ENCODE measurements around the gene H1-8.
"Not testable (repeated sequence)": the region's sequence is repeated elsewhere in the genome, so short reads cannot be mapped to it uniquely, and the experiment has no call there.

The H1-8 gene

GRCh38 chr3:129512595-129512994, 30.4 kb upstream of the H1-8 start:
- H3K4me3 ChIP-seq (ENCODE audit: low read depth, low read length): no peak overlapping the region
- TF ChIP-seq, protein P1, sequence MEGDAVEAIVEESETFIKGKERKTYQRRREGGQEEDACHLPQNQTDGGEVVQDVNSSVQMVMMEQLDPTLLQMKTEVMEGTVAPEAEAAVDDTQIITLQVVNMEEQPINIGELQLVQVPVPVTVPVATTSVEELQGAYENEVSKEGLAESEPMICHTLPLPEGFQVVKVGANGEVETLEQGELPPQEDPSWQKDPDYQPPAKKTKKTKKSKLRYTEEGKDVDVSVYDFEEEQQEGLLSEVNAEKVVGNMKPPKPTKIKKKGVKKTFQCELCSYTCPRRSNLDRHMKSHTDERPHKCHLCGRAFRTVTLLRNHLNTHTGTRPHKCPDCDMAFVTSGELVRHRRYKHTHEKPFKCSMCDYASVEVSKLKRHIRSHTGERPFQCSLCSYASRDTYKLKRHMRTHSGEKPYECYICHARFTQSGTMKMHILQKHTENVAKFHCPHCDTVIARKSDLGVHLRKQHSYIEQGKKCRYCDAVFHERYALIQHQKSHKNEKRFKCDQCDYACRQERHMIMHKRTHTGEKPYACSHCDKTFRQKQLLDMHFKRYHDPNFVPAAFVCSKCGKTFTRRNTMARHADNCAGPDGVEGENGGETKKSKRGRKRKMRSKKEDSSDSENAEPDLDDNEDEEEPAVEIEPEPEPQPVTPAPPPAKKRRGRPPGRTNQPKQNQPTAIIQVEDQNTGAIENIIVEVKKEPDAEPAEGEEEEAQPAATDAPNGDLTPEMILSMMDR (IDR thresholded peaks at IDR 0.05; ENCODE audit: low read depth, low read length): no peak

DNA sequence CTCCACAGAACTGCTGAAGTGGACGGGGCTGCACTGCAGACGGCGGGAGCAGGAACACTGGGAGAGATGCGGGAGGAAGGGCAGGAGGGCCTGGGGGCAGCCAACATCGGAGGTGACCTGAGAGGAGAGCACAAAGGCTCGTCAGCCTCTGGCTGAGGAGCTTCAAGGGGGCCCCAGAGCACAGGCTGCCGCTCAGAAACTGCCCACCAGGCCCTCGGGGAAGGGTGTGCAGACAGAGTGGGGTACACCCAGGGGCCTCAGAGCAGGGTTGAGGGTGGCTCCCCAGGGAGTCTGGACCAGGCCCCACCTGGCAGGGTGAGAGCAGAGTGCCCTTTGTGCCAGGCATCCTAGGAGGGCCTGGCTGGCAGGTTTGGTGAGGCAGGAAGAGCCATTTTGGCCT, 29.3 kb upstream of the H1-8 start:
- no peak overlapping the region for H3K4me3 ChIP-seq (ENCODE audit: low read depth, low read length)
- TF ChIP-seq, protein P1 (IDR thresholded peaks at IDR 0.05; ENCODE audit: low read depth, low read length): no peak

DNA sequence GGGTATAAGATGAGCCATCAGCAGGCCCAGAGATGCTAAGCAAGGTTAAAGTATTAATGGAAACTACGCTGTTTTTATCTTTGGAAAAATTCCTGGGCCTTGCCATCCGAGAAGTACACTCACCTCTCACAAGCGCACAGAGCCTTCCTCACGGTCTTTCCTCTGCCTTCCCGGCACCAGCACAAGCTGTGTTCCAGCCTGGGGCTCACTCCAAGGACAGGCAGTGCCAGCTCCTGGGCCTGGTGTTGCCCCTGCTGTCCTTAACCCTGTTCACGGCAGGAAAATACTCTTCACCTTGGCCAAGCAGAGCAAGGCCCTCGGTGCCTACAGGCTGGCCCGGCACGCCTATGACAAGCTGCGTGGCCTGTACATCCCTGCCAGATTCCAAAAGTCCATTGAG, 28.9 kb upstream of the H1-8 start:
- TF ChIP-seq, protein P1 (IDR thresholded peaks at IDR 0.05; ENCODE audit: low read depth, low read length): no peak

GRCh38 chr3:129514563-129514962, 28.4 kb upstream of the H1-8 start:
- no peak overlapping the region for H3K4me3 ChIP-seq (ENCODE audit: low read depth, low read length)
- TF ChIP-seq, protein P1 (IDR thresholded peaks at IDR 0.05; ENCODE audit: low read depth, low read length): no peak

More for the DNA sequence above, 28.9 kb upstream of the H1-8 start:
- H3K4me3 ChIP-seq (ENCODE audit: low read depth, low read length): no peak overlapping the region

GRCh38 chr3:129515108-129515820, 27.7 kb upstream of the H1-8 start:
- not testable (repeated sequence) for H3K4me3 ChIP-seq (ENCODE audit: low read depth, low read length)

DNA sequence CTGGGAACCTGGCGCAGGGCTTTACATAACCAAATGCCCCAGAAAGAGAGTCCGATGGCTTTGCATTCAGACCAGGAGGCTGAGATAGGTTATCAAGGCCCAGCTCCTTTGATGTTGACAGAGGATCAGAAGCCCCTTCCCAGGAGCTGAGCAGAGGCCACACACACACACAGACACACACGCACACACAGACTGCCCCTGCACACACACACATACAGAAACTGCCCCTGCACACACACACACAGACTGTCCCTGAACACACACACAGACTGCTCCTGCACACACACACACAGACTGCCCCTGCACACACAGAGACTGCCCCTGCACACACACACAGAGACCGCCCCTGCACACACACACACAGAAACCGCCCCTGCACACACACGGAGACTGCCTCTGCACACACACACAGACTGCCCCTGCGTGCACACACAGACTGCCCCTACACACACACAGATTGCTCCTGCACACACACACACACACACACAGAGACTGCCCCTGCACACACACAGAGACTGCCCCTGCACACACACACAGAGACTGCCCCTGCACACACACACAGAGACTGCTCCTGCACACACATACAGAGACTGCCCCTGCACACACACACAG, 27.0 kb upstream of the H1-8 start:
- H3K4me3 ChIP-seq (ENCODE audit: low read depth, low read length): not testable (repeated sequence)

DNA sequence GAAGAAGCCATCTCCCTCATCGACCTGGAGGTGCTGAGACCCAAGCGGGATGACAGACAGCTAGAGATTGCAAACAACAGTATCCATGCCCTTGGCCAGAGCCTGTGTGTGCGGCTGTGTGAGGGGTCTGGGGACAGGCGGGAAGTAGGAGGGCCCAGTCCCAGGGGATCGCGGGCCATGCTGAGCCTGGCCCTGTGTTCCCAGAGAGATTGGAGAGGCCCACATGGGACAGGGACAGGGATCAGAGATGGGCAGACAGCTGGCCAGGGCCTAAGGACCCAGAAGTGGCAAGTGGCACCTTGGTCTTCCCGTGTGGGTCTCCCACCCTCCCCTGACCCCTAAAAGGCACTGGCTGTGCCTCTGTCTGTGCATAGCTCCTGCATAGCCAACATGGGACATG, 25.5 kb upstream of the H1-8 start:
- no peak overlapping the region for H3K4me3 ChIP-seq (ENCODE audit: low read depth, low read length)
- TF ChIP-seq, protein P1 (IDR thresholded peaks at IDR 0.05; ENCODE audit: low read depth, low read length): no peak

GRCh38 chr3:129518038-129518561, 24.9 kb upstream of the H1-8 start:
- TF ChIP-seq, protein P1 (IDR thresholded peaks at IDR 0.05; ENCODE audit: low read depth, low read length): no peak
- no peak overlapping the region for H3K4me3 ChIP-seq (ENCODE audit: low read depth, low read length)

Data from WI38 (cell line).